Astrocyte (in vitro differentiated cells and primary cell): ENCODE measurements around the gene ATG2B.
A peak's percentile ranks its signal among the peaks of the same experiment; 100 is the strongest.

ENCODE experiments used
- EZH2 ChIP-seq: IDR thresholded peaks from 2 replicates; pipeline ENCODE4 v1.6.1; 2012; ENCODE audit warnings: mild to moderate bottlenecking, low read length, inconsistent platforms; ENCODE audit not compliant: insufficient read depth
- TF ChIP-seq, protein P1 (sequence below): IDR thresholded peaks from 2 replicates; pipeline ENCODE4 v1.5.1; 2011; ENCODE audit warnings: low read depth, mild to moderate bottlenecking, inconsistent platforms, low read length, moderate library complexity; ENCODE audit not compliant: insufficient read depth

DNA sequence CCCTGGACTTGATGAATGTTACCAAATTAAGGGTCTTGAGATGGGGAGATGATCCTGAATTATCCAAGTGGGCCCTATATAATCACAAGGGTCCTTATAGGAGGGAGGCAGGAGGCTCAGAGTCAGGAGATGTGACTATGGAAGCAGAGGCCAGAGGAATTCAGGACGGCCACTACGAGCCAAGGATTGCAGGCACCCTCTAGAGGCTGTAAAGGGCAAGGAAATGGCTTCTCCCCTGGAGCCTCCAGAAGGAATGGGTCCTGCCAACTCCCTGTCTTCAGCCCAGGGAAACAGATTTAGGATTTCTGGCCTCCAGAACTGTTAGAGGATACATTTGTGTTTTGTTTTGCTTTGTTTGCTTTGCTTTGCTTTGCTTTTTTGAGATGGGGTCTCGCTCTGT lies 98.3 kb downstream of the ATG2B start:
- TF ChIP-seq, protein P1, sequence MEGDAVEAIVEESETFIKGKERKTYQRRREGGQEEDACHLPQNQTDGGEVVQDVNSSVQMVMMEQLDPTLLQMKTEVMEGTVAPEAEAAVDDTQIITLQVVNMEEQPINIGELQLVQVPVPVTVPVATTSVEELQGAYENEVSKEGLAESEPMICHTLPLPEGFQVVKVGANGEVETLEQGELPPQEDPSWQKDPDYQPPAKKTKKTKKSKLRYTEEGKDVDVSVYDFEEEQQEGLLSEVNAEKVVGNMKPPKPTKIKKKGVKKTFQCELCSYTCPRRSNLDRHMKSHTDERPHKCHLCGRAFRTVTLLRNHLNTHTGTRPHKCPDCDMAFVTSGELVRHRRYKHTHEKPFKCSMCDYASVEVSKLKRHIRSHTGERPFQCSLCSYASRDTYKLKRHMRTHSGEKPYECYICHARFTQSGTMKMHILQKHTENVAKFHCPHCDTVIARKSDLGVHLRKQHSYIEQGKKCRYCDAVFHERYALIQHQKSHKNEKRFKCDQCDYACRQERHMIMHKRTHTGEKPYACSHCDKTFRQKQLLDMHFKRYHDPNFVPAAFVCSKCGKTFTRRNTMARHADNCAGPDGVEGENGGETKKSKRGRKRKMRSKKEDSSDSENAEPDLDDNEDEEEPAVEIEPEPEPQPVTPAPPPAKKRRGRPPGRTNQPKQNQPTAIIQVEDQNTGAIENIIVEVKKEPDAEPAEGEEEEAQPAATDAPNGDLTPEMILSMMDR, result peak; percentile 34
- no peak for TF ChIP-seq EZH2
